NCI-H1436 treated with DMSO at 0.1 percent for 48 hours (cell line): Measurements from ENCODE around the gene EIF2AK2.

Experiments
- DNase-seq: peaks from one replicate; lab custom pipeline; 2025; lab: John Stamatoyannopoulos, UW

EIF2AK2 gene

GRCh38 chr2:37168217-37168981 lies 11.6 kb upstream of the EIF2AK2 start:
- peak; percentile 17 for DNase-seq

GRCh38 chr2:37167636-37168180 lies 10.9 kb upstream of the EIF2AK2 start:
- DNase-seq, result no peak

DNA sequence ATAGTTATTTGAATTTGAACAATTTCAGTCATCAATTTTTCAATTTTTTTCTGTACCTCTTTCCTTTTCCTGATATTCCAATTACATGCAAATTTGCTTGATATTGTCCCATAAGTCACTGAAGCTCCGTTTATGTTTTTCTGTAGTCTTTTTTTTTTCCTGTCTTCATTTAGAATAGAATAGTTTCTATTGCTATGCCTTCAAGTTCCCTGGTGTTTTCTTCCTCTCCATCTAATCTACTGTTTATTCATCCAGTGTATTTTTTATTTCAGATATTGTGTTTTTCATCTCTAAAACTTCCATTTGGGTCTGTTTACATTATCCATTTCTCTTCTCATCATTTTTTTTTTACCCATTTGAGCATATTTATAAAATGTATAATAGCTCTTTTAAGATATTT lies 8.0 kb upstream of the EIF2AK2 start:
- no peak for DNase-seq

- no peak for DNase-seq
Observed at GRCh38 chr2:37156071-37156856, 516 bp downstream of the EIF2AK2 start.

DNA sequence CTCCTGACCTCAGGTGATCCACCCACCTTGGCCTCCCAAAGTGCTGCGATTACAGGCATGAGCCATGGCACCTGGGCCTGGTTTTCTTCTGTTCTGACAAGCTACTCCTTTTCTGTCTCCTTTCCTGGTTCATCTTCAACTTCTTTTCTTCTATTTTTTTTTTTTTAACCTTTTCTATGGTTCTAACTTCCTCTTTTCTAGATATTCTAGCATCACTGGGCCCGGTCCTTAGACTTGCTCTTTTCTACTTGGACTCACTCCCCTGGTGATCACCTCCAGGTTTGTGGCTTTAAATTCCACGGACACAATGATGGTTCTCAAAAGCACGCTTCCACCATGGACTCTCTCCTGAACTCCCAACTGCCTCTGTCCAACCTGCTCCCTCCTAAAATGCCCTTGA lies 2.0 kb downstream of the EIF2AK2 start:
- no peak for DNase-seq

DNA sequence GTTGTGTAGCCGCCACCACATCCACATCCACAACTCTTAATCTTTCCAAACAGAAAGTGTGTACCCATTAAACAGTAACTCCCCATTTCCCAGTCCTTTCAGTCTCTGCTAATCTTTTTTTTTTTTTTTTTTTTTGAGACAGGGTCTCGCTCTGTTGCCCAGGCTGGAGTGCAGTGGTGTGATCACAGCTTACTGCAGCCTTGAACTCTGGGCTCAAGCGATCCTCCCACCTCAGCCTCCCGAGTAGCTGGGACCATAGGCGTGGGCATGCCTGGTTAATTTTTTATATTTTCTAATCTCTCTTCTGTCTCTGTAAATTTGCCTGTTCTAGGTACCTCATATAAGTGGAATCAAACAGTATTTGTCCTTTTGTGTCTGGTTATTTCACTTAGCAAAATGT lies 3.6 kb downstream of the EIF2AK2 start:
- no peak for DNase-seq

- no peak for DNase-seq
Observed at GRCh38 chr2:37149626-37150322, 7.0 kb downstream of the EIF2AK2 start.

DNA sequence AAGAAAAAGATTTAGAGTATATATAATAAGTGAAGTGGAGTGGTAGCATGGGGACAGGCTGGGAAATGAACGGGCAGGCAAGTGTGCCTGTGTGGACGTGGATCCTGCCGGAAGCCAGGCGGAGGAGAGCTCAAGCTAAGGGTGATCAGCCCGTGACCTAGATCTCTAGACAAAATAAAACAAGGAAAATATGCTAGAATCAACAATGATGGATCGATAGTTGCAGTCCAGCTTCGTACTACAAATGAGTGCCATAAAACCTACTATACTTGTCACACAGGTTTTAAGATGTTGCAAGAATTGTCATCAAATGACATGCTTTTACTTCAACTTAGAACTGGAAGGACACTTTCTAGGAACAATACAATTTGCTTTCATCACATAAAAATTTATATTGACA lies 8.5 kb downstream of the EIF2AK2 start:
- DNase-seq, result no peak

GRCh38 chr2:37146062-37146461 lies 10.7 kb downstream of the EIF2AK2 start:
- DNase-seq, result no peak

GRCh38 chr2:37143974-37144373 lies 12.8 kb downstream of the EIF2AK2 start:
- no peak for DNase-seq

- no peak for DNase-seq
Observed at GRCh38 chr2:37142546-37142945, 14.2 kb downstream of the EIF2AK2 start.

DNA sequence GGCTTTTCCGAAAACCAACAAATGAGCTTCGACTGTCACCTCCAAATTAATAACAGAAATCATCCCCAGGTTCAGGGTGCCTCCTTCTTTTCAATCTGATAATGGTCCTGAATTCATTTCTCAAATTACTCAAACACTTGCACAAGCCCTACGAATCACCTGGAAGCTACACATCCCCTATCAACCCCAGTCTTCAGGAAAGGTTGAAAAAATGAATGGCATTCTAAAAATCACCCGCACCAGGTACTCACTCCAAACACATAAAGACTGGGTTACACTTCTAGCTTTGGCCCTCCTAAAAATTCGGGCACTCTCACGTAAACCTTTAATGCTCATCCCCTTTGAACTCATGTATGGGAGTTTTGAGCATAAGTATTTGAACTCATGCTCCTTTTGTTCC lies 23.9 kb downstream of the EIF2AK2 start:
- no peak for DNase-seq

DNA sequence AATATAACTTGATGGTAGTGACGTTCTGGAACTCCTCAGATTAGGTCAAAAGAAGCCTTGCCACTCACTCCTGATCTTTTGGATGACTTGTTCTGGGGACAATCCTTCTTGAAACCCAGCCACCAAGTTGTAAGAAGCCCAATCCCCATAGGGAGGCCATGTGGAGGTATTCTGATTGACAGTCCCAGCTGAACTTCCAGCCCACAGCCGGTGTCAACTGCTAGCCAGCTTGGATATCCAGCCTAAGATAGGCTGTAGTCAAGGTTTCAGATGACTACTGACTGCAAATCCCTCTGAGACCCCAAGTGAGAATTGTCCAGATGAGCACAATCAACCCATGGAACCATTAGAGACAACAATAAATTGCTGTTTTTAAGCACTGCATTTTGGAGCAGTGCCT lies 31.4 kb downstream of the EIF2AK2 start:
- no peak for DNase-seq

DNA sequence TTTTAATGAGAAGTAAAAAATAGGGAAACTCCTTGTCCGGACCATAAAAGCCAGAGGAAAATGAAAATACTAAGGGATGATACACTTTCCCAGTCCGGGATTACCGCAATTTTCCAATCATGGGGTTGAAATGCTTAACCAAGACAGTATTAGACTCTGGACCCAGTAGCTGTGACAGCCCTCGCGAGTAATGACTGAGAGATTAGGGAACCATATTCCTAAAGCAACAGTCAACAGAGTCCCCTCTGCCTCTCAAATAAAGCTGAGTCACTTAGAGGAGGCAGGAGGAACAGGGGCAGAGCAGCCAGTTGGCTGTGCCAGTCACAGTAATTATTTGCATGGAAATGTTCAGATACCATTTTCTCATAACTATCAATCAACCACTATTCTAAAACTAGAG lies 37.6 kb downstream of the EIF2AK2 start:
- no peak for DNase-seq

DNA sequence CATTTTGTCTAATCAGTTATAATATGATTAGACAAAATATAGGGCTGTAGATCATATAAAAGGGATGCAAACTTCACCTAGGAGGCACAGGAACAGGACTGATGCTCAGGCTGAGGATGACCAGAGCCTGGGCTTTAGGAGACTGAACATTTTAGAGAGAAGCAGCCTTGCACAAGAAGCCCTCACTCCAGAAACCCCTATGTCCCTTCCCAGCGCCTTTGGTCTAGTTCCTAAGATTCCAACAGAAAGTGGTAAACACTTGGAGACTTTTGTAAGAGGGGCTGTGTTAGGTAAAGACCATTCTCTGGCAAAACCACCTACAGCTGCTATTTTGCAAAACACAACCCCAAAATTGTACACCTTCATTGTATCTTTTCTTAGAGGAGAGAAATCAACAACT lies 39.2 kb downstream of the EIF2AK2 start:
- DNase-seq, result no peak

- DNase-seq, result no peak
Observed at GRCh38 chr2:37111958-37112357, 44.8 kb downstream of the EIF2AK2 start.

DNA sequence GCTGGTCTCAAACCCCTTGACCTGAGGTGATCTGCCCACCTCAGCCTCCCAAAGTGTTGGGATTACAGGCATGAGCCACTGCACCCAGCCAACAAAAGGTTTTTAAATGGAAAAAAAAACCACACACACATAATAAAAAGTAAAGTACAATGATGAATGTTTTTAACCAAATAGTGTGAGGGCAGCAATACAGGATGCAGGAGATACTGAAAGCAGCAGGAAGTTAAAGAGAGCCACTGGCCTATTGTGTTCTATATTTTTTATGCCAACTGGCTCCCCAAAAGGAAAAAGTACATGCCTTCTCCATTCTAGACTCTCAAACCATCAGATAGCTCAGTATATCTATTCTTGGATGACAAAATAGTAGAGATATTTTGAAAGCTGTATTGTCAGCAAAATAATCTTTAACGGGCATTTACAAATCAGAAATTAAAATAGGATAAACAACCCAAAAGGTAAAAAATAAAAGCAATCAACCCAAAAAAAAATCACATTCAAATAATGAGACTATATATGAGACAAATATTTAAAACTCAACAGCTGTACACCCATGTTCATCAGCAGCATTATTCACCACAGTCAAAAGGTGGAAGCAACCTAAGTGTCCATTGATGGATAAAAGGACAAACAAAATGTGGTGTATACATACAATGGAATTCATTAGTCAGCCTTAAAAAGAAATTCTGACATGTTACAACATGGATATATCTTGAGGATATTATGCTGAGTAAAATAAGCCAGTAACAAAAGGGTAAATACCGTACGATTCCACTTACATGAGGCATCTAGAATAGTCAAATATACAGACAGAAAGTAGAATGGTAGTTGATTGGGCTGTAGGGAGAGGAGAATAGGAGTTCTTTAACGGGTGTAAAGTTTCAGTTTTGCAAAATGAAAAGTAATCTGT lies 46.2 kb downstream of the EIF2AK2 start:
- DNase-seq, result no peak

GRCh38 chr2:37109523-37109922 lies 47.3 kb downstream of the EIF2AK2 start:
- no peak for DNase-seq

- no peak for DNase-seq
Observed at GRCh38 chr2:37105150-37105549, 51.6 kb downstream of the EIF2AK2 start.

- DNase-seq, result no peak
Observed at GRCh38 chr2:37104178-37104577, 52.6 kb downstream of the EIF2AK2 start.

GRCh38 chr2:37102588-37102987 lies 54.2 kb downstream of the EIF2AK2 start:
- no peak for DNase-seq

DNA sequence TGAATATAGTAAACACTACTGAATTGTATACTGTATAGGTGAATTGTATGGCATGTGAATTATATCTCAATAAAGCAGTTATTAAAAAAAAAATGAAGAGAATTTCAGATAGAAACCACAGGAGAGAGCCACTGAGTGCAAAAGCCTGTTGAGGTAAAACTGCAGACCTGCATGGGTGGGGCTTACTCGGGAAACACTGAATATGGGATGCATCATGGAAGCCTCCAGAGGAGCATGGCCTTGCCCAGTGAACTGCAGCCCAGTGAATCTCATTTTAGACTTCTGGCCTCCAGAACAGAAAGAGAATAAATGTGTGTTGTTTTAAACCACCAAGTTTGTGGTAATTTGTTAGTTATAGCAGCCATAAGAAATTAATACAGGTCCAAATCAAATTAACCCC lies 56.7 kb downstream of the EIF2AK2 start:
- DNase-seq, result no peak
